ENCODE data around the gene LHFPL3. TPM values are rescaled to one million over a fixed set of nuclear protein-coding genes. Genes with fewer than 3 reads are reported as not detected.

LHFPL3 gene
- total and polyA plus RNA-seq, 2 experiments from 2014 or later, result 0.24 TPM; not detected in 1

GRCh38 chr7:104902183-104902582 lies 573.8 kb downstream of the LHFPL3 start:
- no peaks in the 10 kb centered on the region for H3K27me3 ChIP-seq (ENCODE audit: insufficient read depth)
- no peak for DNase-seq (ENCODE audit: low spot score)
- Mint-ChIP-seq H3K36me3 (ENCODE audit: low read depth) (no peaks in the 10 kb centered on the region), H3K27me3 (ENCODE audit: insufficient read depth, low read depth, poor library complexity) (no peaks in the 10 kb centered on the region), H3K4me3 (no peak overlapping the region), H3K9me3 (no peaks in the 10 kb centered on the region), H3K4me1 (no peaks in the 10 kb centered on the region), H3K27ac (no peak overlapping the region)
- no peaks in the 10 kb centered on the region for H3K36me3 ChIP-seq (ENCODE audit: insufficient read depth)
- H2AFZ ChIP-seq, result no peak overlapping the region
- H3K4me1 ChIP-seq (ENCODE audit: insufficient read depth), result peaks cover 3% of the 10 kb centered on the region; the same call in 1 of the 2 replicates
- H3K9me2 ChIP-seq (ENCODE audit: insufficient read depth), result no peaks in the 10 kb centered on the region
- no peaks in the 10 kb centered on the region for H3K79me2 ChIP-seq (replicated peaks; ENCODE audit: insufficient read depth)
- no peak for TF ChIP-seq ZNF114 (CRISPR knock-in tag; IDR thresholded peaks at IDR 0.05)
- no peak for TF ChIP-seq CTCF (conservative IDR thresholded peaks at IDR 0.05; ENCODE audit: low read depth in 2 of 2)
- TF ChIP-seq CREB1 (CRISPR knock-in tag; IDR thresholded peaks at IDR 0.05; ENCODE audit: low read depth), result no peak
- TF ChIP-seq REST (IDR thresholded peaks at IDR 0.05; ENCODE audit: unreplicated experiment), result no peak
- no peak for TF ChIP-seq ETS1 (IDR thresholded peaks at IDR 0.05)
- no peak for TF ChIP-seq ZNF462 (CRISPR knock-in tag; IDR thresholded peaks at IDR 0.05)
- no peak for TF ChIP-seq NANOG (IDR thresholded peaks at IDR 0.05; ENCODE audit: borderline replicate concordance)
- no peak for TF ChIP-seq EZH2phosphoT487 (IDR thresholded peaks at IDR 0.05; ENCODE audit: unreplicated experiment)
- no peak for TF ChIP-seq ZNF331 (CRISPR knock-in tag; IDR thresholded peaks at IDR 0.05; ENCODE audit: low read depth)
- TF ChIP-seq STAT1 (IDR thresholded peaks at IDR 0.05; ENCODE audit: unreplicated experiment), result no peak
- TF ChIP-seq JUNB (IDR thresholded peaks at IDR 0.05; ENCODE audit: unreplicated experiment), result no peak
- TF ChIP-seq EZH2 (IDR thresholded peaks at IDR 0.05; ENCODE audit: low read depth, unreplicated experiment), result no peak
- no peak for TF ChIP-seq POLR2AphosphoS5 (IDR thresholded peaks at IDR 0.05; ENCODE audit: low read depth)
- H3F3A ChIP-seq (replicated peaks; ENCODE audit: low read depth), result no peaks in the 10 kb centered on the region
- ATAC-seq, result no peak
- no peak overlapping the region for H3K4me3 ChIP-seq
- no peak overlapping the region for H3K4me2 ChIP-seq
- H3K27ac ChIP-seq (ENCODE audit: low read depth), result no peak overlapping the region
- H4K20me1 ChIP-seq (replicated peaks; ENCODE audit: insufficient read depth), result no peaks in the 10 kb centered on the region
